HG03103 (cell line): ENCODE measurements around the gene CREM.
"Not testable (repeated sequence)": the region's sequence is repeated elsewhere in the genome, so short reads cannot be mapped to it uniquely, and the experiment has no call there.

ENCODE experiments used
- ATAC-seq: cut with Tn5 transposase; IDR thresholded peaks from one replicate; pipeline ENCODE4 v1.9.1; 2021; ENCODE audit warnings: low read depth; ENCODE audit not compliant: unreplicated experiment

CREM gene

DNA sequence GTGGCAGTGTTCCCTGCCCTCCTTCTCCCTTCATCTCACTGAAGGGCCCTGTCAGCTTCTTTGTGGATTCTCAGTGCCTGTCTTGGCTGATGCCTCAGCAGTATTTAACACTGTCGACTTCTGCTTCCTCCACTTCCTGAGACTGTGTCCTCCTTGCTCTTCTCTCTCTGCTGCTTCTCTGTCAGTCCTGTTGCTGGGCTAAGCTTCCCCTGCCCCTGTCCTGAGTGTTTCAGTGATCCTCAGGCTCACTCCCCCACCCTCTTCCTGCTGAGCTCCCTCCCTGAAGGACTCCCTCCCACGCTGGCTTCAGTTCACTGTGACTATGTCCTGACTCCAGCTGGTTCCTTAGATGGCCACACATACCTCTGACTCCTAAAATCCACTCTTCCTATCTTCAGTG is 64.9 kb downstream of the CREM start:
- no peak for ATAC-seq

DNA sequence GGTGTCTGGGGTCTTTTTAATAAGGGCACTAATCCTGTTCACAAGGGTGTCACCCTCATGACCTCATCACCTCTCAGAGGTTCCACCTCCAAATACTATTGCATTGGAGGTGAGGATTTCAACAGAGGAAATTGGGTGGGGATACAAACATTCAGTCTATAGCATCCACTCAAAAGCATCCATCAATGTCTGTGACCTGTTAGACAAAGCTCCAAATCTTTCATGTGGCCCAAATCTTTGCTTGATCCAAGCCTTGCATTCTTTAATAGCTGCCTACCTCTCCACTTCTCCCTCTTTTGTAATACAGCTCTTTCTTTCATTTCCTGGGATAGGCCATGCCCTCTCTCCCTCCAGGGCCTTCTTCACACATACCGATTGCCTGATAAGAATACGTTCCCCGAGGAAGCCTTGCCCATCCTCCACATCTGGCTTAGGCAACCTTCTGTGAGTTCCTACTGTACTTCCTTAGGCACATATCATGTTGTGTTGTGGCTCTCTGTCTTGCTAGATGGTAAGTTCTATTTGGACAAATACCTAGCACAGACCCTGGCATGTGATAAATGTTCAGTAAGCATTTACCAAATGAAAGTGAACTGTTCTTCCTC is 66.1 kb downstream of the CREM start:
- ATAC-seq: no peak

DNA sequence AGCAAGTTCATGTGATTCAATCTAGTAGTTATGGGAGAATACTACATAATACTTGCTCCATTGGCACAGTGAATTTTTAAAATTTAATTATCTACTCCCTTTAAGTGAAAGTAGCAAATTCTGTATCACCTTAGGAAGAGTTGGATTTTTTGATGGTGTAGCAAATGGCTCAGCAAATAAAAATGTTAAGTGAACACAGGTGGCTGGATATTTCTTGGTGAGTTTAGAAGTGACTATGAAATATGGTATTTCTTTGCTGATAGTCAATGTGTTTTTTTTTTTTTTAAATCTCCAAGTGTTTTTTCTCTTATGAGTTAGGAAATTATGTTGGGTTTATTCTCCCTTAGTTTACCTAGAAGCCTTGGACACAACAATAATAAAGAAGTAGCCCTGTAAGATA is 67.8 kb downstream of the CREM start:
- no peak for ATAC-seq

DNA sequence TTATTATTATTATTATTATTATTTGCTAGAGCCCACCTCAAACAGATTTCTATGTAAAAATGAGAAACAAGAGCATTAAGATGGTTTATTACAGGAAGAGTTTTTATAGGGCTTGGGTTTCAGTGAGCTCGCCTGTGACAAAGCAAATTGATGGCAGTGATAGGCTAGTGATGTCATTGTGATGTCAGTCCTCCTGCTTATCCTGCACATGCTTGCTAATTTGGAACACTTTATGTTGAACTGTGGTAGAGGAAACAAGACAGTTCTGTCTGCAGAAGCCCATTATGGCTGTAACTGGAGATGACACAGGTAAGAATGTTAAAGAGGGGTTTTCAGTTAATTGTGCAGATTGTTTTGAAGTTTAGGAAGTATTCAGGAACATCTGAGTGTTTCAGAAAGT is 68.3 kb downstream of the CREM start:
- no peak for ATAC-seq

DNA sequence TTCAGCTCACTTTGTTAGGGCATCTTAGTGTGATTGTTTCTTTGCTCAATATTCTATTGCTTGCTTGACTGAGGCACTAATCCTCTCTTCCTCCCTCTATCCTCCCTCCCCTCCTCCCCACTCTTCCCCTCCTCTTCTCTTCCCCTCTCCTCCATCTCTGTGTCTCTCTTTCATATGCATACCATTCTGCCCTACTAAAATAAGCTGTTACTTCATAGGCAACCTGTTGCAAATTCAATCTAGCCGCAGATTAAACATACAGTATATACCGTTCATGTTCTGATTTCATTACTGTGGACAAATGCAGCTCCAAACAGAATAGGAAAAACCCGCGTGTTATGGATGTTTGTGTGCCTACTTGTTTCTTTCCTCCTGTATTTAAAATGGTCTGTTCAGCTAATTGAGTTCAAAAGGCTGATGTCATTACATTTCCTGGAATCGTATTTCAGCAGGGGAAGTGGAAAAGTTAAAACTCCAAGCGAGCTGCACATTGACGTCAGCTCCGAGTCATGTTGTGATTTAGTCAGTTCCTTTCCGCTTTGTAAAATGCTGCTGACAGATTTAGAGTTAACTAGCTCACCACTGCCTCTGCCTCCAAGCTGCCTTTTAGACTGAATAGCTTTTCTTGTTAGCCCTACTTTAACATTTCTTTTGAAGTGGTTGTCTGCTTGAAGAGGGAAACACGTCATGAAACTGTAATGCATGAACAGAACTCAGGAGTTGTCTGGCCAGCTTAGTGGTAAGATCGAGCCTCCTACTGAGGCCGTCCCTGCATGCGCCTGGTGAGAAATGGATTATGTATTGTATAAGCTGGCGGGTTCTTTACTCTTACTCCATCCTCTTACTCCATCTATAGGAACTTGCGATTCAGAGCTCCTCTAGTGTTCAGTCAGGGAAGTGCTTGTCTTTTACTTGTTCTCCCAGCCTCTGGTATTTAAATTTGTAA is 69.0 kb downstream of the CREM start:
- peak; percentile 89 for ATAC-seq

DNA sequence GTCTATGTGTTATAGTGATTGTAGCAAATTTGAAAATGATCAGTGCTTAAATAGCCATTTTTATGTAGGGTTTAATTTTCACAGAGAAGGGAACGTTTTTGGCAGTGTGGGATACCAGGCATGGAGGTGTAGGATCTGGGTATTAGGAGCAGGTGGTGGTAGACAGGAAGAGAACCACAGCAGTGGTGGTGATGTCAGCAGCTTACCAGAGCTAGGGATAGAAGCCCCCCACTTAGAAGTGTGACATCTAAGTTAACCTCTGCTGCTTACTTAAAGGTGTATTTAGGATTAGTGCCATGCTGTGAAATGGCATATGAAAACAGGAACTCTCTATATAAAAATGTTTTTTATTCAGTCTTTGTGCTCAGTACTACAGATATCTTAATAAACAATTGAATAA is 73.8 kb downstream of the CREM start:
- no peak for ATAC-seq

DNA sequence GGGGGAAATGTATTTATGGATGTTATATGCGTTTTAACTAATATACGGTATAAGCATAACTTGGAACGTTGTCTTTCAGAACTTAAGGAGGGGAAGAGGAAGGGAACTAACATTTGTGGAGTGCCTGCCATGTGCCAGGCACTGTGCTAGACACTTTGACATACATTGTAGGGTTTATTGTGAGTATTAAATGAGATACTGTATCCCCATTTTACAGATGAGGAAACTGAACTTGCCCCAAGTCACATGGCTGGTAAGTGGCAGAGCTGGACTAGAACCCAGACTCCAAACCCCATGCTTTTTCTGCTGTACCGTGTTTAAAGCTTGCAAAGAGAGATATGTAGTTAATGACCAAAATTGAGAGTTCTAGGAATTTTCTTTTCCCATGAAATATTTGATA is 74.6 kb downstream of the CREM start:
- ATAC-seq: no peak

DNA sequence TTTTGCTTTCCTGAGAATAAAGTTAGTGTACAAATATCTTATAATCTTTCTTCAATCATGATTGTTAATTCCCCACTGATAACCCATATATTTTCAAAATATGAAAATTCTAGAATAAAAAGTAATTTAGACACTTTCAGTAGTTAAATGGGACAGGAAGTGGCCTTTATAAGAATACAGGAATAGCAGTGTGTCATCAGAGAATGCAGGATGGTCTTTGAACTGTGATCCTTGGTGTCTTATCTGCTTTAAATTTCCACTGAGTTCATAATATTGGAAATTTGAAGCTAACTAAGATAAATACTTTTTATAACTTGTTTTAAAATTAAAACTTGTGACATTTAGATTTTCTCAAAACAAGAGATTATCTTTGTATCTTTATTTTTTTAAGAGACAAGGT is 75.4 kb downstream of the CREM start:
- ATAC-seq: no peak

DNA sequence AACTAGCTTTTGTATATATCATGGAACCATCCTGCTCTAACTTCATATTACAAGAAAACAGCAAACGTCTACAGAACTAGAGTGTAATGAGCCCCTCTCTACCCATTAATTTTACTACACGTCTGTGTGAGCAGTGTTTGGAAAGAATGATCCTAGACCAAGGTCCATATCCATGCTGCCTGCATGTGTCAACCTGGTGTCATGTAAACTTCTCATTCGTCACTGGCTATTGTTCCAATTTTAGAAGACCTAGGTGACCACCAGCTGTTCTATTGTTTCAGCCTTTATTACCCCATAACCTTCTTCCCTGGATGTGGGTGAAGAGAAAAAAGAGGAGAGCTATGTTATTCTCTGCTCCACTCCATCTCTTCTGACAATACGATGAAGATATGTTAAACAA is 77.1 kb downstream of the CREM start:
- ATAC-seq: no peak

DNA sequence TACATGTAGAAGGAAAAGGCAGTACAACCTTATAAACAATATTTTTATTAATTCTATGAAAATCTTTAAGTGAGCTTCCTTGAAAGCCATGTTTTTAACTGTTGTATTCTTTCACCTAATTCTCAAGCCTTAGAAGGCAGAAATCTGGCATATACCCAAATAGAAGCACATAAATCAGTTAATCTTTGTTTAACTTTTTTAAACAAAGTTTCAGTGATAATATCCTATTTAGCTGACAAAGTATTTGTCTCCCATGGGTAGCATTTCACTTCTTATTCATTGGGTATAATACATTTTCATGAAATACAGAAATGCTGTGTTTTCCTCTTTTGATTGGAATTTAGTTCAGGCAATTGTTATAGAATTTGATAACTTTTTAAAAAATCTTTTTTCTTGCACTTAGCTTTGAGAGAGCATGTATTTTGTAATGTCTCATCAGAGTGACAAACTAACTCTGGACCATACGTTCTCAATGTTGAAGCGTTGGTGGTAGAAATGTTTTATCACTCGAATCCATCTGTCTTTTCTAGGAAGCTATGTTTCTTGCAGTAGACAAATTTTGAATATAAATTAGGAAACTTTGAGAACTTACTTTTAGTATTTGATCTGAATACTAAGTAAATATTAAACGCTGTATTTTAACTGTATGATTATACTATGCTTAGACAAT is 78.1 kb downstream of the CREM start:
- no peak for ATAC-seq

DNA sequence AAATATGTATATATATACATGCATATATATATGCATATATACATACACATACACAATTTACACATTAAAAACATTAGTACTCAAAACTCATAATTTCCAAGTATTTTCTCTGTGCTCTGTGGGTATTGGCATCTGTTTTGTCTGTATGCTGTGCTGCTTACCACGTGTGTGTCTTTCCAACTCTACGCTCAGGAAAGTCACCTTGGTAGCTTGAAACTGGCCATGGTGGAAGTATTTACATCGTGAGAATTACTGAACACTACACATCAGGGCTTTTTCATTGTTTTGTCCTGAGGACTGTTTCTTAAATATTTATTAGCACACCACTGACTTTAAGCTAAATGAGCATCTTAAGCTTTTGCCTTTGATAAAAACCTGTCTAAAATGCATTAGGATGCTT is 79.6 kb downstream of the CREM start:
- no peak for ATAC-seq

DNA sequence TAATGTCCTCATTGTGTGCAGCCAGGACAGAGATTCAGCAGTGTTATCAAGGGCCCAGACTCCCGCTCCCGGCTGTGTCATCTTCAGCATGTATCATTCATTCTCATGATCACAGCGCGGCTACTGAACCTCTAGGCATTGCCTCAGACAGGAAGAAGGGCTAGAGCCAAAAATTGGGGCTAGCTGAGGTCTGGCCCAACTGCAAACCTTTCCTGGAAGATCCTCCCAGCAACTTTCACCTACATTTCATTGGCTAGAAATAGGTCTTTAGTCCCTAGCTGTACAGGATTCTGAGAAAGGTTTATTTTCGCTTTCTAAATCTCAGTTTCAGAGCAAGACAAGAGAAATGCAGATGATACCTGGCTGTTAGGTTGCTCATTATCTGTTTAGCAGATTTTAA is 81.9 kb downstream of the CREM start:
- ATAC-seq: peak; percentile 81

DNA sequence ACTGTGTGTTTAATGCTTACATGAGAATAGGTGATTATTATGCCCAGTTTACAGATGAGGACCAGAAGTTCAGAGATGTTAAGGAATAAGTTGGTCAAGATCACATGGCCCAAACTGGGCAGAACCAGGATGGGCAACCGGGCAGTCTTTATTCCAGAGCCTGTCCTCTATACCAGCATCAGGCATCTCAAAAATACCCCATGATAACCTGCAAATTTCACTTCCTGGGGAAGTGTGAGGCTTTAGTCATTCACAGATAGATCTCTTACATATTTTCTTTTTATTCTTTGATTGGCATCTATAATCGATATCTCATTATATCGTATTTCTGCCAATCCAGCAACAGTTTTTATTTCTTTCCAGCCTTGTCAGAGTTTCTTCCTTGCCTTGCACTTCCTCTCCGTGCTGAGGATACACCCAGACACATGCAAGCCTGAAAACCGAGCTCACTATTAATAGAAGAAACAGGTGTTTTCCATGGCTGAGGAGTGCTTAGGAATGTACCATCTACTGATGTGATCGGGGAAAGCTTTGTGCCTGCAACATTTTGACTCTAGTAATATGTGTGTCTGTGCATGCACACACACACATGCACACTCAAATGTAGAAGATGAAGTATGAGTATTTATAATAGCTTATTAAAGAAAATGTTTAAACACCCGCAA is 82.4 kb downstream of the CREM start:
- peak; percentile 26 for ATAC-seq

DNA sequence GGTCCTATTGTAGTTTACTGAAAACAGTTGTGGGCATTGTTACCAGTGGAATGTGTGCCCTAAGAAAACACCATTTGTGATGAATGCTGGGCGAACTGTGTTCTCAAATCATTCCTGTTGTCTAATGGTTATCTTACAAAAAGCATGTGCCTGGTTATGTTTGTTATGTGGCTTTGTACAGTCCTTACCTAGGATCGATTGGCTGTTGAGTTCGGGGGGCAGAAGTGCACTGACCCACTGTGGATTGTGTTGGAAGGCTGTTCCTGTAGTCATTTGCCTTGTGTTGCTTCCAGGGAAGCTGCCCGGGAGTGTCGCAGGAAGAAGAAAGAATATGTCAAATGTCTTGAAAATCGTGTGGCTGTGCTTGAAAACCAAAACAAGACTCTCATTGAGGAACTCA is 84.3 kb downstream of the CREM start:
- no peak for ATAC-seq

DNA sequence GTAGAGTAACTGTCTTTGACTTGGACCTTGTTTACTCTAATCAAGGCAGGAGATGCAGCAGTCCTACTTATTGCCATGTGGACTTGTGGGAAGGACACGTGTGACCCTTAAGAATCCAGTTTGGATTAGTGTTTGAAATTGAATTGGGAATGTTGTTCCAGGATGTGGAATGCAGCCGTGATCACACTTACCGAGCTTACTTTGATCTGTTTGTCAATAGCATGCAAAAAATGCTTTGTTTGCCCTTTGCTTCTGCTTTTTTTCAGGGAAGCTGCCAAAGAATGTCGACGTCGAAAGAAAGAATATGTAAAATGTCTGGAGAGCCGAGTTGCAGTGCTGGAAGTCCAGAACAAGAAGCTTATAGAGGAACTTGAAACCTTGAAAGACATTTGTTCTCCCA is 84.7 kb downstream of the CREM start:
- no peak for ATAC-seq

DNA sequence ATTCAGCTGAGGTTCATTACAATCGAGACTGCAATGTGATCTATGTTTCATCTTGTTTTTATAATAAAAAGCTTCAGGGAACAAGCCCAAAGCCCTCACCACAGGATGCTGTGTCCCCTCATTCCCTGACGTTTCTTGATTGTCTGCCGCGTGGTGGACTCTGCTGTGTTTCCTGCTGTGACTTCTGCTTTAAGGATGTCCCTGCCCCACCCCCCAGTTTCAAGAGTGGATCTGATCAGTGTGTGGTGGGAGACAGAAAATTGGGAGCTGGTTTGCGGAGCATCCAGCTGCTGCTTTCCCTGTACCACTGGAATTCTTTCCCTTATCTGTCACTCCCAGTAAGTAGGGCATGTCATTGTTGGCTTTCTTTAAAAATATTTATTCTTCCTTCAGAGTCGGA is 86.2 kb downstream of the CREM start:
- no peak for ATAC-seq

DNA sequence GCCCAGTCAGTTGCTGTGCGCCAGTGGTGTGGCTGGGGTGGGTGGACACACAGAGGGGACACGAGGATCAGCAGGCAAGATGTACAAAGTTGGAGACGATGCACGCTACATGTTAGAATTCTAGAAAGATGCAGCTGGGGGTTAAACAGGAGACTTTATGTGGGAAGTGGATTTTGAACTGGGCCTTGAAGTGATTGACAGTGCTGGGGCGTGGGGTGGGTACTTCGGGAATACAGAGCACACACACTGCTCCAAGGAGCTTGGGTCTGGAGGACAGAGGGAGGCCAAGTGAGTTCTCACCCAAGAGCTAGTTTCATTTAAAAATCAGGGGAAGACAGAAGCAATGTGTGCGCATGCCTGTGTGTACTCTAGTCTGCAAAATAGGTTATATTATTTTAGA is 87.1 kb downstream of the CREM start:
- ATAC-seq: no peak

DNA sequence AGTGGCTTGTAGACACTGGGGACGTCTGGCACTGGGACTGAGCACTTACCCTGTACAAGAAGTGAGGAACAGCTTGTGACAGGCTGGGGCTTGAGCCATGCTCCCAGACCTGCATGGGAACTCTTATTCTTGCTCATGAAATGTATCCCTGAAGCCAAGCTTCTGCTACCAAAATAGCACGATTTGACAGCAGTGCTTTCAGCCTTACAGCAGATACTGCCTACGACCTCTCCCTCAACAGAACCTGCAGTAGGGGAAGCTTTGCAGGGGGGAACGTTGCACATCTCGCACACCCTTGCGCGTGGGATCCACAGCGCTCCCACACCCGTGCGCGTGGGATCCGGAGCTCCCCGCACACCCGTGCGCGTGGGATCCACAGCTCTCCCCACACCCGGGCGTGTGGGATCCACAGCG is 88.0 kb downstream of the CREM start:
- no peak for ATAC-seq

DNA sequence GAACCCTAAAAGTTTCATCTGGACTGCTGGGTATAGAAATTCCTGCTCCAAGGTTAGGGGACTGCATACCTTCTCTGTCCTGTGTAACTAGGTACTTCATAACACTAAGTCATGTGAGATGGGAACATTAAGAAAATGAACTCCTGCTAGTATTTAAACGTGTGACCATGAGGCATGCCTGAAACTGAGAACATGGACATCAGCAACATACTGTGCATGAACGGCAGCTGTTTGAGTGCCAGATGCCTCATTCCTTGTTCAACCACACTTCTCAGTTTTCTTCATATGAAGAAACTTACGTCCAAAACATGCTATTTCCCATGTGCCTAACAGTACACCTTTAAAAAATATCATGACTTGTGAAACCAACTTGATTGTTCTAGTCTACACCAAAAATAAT is 88.5 kb downstream of the CREM start:
- no peak for ATAC-seq

DNA sequence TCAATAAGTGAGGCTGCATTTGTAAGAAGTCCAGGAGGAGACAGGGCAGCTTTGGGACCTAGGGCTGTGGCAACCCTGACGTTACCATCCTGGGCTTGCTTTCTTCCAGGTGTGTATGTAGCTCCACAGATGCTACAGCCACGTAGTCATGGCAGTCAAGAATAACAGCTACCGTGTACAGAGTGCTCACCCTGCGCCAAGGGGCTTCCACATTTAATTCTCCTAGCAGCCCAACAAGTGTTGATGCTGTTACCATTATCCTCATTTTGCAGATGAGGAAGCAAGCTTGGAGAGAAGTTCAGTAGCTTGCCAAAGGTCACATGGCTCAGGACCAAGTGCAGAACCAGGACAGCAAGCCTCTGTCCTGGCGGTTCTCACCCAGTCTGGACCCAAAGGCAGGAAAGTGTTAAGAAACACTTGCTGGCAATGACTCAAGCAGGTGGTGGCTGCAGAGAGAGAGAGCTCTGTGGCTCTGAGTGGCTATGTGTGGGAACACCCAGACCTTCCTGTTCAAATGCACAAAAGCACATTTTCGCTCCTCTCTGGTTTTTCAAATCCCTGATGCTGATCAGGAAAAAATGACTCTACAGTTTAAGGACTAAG is 89.8 kb downstream of the CREM start:
- no peak for ATAC-seq

DNA sequence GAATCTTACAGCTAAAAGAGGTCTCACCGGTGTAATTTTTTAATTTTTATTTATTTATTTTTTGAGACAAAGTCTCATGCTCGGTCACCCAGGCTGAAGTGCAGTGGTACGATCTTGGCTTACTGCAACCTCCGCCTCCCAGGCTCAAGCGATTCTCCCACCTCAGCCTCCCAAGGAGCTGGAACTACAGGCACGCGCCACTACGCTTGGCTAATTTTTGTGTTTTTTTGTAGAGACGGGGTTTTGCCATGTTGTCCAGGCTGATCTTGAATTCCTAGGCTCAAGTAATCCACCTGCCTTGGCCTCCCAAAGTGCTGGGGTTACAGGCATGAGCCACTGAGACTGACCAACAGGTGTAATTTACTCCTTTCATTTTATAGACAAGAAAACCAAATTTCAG is 90.3 kb downstream of the CREM start:
- ATAC-seq: not testable (repeated sequence)
